ENCODE measurements around the gene ALX3. TPM values are rescaled to one million over a fixed set of nuclear protein-coding genes. Genes with fewer than 3 reads are reported as not detected.

ALX3 gene
- total RNA-seq, 6 donors from 2014 or later = 0.24 TPM; not detected in 5

DNA sequence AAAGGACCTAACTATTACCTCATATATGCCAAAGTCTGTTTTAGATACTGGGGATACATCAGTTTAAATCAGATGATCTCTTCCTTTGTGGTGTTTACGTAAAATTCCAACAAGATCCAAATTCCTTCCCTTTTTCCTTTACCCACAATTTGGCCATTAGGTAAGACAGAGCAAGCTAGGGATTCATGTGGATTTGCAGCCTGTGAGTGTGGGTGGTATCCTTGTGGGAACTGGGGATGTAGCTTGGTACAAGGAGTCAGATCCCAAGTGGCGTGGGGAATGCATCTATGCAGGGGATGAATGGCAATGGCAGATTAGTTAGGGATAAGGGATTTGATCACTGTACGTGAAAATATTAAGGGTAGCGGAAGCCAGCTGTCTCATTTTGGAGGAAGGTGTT is 45.9 kb downstream of the ALX3 start:
- no peak for DNase-seq
- no peaks in the 10 kb centered on the region for H3K27me3 ChIP-seq
- no peaks in the 10 kb centered on the region for H3K9me3 ChIP-seq
- TF ChIP-seq POLR2AphosphoS5 (IDR thresholded peaks at IDR 0.05) (no peak), EP300 (IDR thresholded peaks at IDR 0.05) (no peak), POLR2A (IDR thresholded peaks at IDR 0.05) (no peak)
- TF ChIP-seq, protein P1, sequence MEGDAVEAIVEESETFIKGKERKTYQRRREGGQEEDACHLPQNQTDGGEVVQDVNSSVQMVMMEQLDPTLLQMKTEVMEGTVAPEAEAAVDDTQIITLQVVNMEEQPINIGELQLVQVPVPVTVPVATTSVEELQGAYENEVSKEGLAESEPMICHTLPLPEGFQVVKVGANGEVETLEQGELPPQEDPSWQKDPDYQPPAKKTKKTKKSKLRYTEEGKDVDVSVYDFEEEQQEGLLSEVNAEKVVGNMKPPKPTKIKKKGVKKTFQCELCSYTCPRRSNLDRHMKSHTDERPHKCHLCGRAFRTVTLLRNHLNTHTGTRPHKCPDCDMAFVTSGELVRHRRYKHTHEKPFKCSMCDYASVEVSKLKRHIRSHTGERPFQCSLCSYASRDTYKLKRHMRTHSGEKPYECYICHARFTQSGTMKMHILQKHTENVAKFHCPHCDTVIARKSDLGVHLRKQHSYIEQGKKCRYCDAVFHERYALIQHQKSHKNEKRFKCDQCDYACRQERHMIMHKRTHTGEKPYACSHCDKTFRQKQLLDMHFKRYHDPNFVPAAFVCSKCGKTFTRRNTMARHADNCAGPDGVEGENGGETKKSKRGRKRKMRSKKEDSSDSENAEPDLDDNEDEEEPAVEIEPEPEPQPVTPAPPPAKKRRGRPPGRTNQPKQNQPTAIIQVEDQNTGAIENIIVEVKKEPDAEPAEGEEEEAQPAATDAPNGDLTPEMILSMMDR (IDR thresholded peaks at IDR 0.05) = no peak
- H3K27ac ChIP-seq = no peak overlapping the region
- no peaks in the 10 kb centered on the region for H3K4me1 ChIP-seq
- no peak overlapping the region for H3K4me3 ChIP-seq
- no peak for ATAC-seq (ENCODE audit: low FRiP score in 2 of 2)
- H3K36me3 ChIP-seq = peaks cover 27 to 56% (median 40%) of the 10 kb centered on the region in 4 donors
- 95 to 96% methylated on average over 4 of the region's 4 CpGs for WGBS, 2 donors

DNA sequence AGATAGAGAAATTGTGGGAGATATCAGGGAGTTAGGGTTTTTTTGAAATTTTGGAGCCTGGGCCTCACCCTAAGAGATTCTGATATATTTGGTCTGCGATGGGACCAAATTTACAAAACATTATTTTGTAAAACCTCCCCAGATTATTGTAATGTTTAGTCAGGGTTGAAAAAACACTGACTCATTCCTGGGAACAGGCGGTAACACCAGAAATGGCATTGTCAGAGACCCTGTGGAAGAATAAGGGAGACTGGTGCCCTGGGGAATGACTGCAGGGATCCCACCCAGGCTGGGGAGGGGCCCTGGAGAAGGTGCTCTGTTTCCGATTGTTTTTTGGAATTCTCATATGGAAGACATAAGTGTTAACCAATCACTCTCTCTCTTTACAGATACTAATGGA is 49.2 kb downstream of the ALX3 start:
- WGBS, 2 donors = 90 to 95% methylated on average over 3 of the region's 3 CpGs
- ATAC-seq (ENCODE audit: low FRiP score in 2 of 2) (no peak), DNase-seq (no peak)
- Histone ChIP-seq H3K36me3 (peaks cover 58 to 90% (median 73%) of the 10 kb centered on the region in 4 donors), H3K4me3 (no peak overlapping the region), H3K4me1 (no peaks in the 10 kb centered on the region), H3K27ac (no peak overlapping the region), H3K27me3 (no peaks in the 10 kb centered on the region), H3K9me3 (no peaks in the 10 kb centered on the region)
- TF ChIP-seq EP300 (IDR thresholded peaks at IDR 0.05) = no peak
- TF ChIP-seq POLR2A (IDR thresholded peaks at IDR 0.05) = no peak
- TF ChIP-seq, protein P1 (IDR thresholded peaks at IDR 0.05) = no peak
- TF ChIP-seq POLR2AphosphoS5 (IDR thresholded peaks at IDR 0.05) = no peak

- DNase-seq (no peak), ATAC-seq (ENCODE audit: low FRiP score in 2 of 2) (no peak)
- TF ChIP-seq POLR2A (IDR thresholded peaks at IDR 0.05) (no peak), POLR2AphosphoS5 (IDR thresholded peaks at IDR 0.05) (no peak), EP300 (IDR thresholded peaks at IDR 0.05) (no peak)
- TF ChIP-seq, protein P1 (IDR thresholded peaks at IDR 0.05) = no peak
- Histone ChIP-seq H3K4me3 (no peak overlapping the region), H3K27ac (no peak overlapping the region), H3K27me3 (no peaks in the 10 kb centered on the region), H3K36me3 (peaks cover 65 to 96% (median 88%) of the 10 kb centered on the region in 4 donors), H3K4me1 (no peaks in the 10 kb centered on the region), H3K9me3 (no peaks in the 10 kb centered on the region)
- WGBS, 2 donors = 93 to 97% methylated on average over 1 of the region's 1 CpG
Observed at GRCh38 chr1:110019770-110020169, 50.7 kb downstream of the ALX3 start.

DNA sequence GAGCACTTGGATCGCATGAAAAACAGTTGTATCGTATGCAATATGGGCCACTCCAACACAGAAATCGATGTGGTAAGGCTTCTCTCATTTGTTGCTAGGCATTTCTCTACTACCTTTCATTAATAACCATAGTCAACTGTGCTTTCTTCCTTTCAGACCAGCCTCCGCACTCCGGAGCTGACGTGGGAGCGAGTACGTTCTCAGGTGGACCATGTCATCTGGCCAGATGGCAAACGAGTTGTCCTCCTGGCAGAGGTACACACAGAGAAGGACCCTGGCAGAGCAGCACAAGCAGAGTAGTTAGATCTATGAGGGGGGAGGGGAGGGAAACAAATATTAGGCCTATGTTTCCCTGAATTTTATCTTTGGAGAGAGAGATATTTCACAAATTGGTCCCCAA is 52.1 kb downstream of the ALX3 start:
- Histone ChIP-seq H3K27me3 (no peaks in the 10 kb centered on the region), H3K4me1 (no peaks in the 10 kb centered on the region), H3K9me3 (no peaks in the 10 kb centered on the region), H3K27ac (no peak overlapping the region), H3K36me3 (peaks cover 70 to 100% (median 94%) of the 10 kb centered on the region in 4 donors), H3K4me3 (no peak overlapping the region)
- ATAC-seq (ENCODE audit: low FRiP score in 2 of 2) = no peak
- TF ChIP-seq, protein P1 (IDR thresholded peaks at IDR 0.05) = no peak
- no peak for DNase-seq
- 91 to 96% methylated on average over 9 of the region's 9 CpGs for WGBS, 2 donors

GRCh38 chr1:110017792-110018191 is 52.7 kb downstream of the ALX3 start:
- TF ChIP-seq POLR2AphosphoS5 (IDR thresholded peaks at IDR 0.05) = no peak
- TF ChIP-seq POLR2A (IDR thresholded peaks at IDR 0.05) = no peak
- TF ChIP-seq, protein P1 (IDR thresholded peaks at IDR 0.05) = no peak
- no peak for TF ChIP-seq EP300 (IDR thresholded peaks at IDR 0.05)
- Histone ChIP-seq H3K27ac (no peak overlapping the region), H3K27me3 (no peaks in the 10 kb centered on the region), H3K4me3 (no peak overlapping the region), H3K4me1 (no peaks in the 10 kb centered on the region), H3K9me3 (no peaks in the 10 kb centered on the region), H3K36me3 (peaks cover 65 to 100% (median 93%) of the 10 kb centered on the region in 4 donors)
- DNase-seq = no peak
- WGBS, 2 donors = 71 to 88% methylated on average over 3 of the region's 3 CpGs
- ATAC-seq (ENCODE audit: low FRiP score in 2 of 2) = no peak
